HG03439 (cell line): ENCODE results near the gene SLC25A45.

Experiments
- ATAC-seq: cut with Tn5 transposase; IDR thresholded peaks from one replicate; pipeline ENCODE4 v1.9.1; 2021; ENCODE audit warnings: mild to moderate bottlenecking, moderate library complexity; ENCODE audit not compliant: unreplicated experiment

The SLC25A45 gene

GRCh38 chr11:65404638-65405339 is 22.3 kb upstream of the SLC25A45 start:
- no peak for ATAC-seq

- ATAC-seq = no peak
Measured at GRCh38 chr11:65404210-65404609, 21.8 kb upstream of the SLC25A45 start.

GRCh38 chr11:65403607-65404121 is 21.2 kb upstream of the SLC25A45 start:
- ATAC-seq = no peak

GRCh38 chr11:65402790-65403189 is 20.3 kb upstream of the SLC25A45 start:
- ATAC-seq = no peak

GRCh38 chr11:65401803-65402248 is 19.4 kb upstream of the SLC25A45 start:
- no peak for ATAC-seq

GRCh38 chr11:65401073-65401802 is 18.8 kb upstream of the SLC25A45 start:
- no peak for ATAC-seq

GRCh38 chr11:65400307-65401072 is 18.0 kb upstream of the SLC25A45 start:
- no peak for ATAC-seq

GRCh38 chr11:65399845-65400244 is 17.4 kb upstream of the SLC25A45 start:
- no peak for ATAC-seq

GRCh38 chr11:65399249-65399648 is 16.8 kb upstream of the SLC25A45 start:
- ATAC-seq = no peak

GRCh38 chr11:65398362-65398910 is 16.0 kb upstream of the SLC25A45 start:
- no peak for ATAC-seq

GRCh38 chr11:65396769-65397745 is 14.6 kb upstream of the SLC25A45 start:
- ATAC-seq = no peak

GRCh38 chr11:65395961-65396530 is 13.6 kb upstream of the SLC25A45 start:
- ATAC-seq = no peak

GRCh38 chr11:65394125-65394536 is 11.7 kb upstream of the SLC25A45 start:
- ATAC-seq = no peak

- no peak for ATAC-seq
Measured at GRCh38 chr11:65393513-65394079, 11.2 kb upstream of the SLC25A45 start.

GRCh38 chr11:65392899-65393298 is 10.5 kb upstream of the SLC25A45 start:
- no peak for ATAC-seq

- no peak for ATAC-seq
Measured at GRCh38 chr11:65392186-65392829, 9.9 kb upstream of the SLC25A45 start.

GRCh38 chr11:65390996-65391395 is 8.6 kb upstream of the SLC25A45 start:
- no peak for ATAC-seq

GRCh38 chr11:65390099-65390941 is 7.9 kb upstream of the SLC25A45 start:
- ATAC-seq = no peak
